Calu3 (cell line): ENCODE data around the gene TWIST1. TPM values are rescaled to one million over a fixed set of nuclear protein-coding genes. Genes with fewer than 3 reads are reported as not detected.

ENCODE experiments used
- BruUV-seq: library from RNA; stranded (reverse); fragments of 400-500 nt; replicated peaks from 2 replicates; lab custom pipeline; 2021; lab: Mats Ljungman, UMichigan
- CTCF ChIA-PET: fragments of 300-600 bp; sonication (Branson Sonifier 250); formaldehyde crosslinking; loops from one replicate; lab custom pipeline; 2022; ENCODE audit warnings: antibody characterized with exemption; lab: Charles Lee
- DNase-seq: peaks from one replicate; pipeline ENCODE4 v3.0.0; 2022
- H3K27ac Mint-ChIP-seq: one replicate; pipeline ENCODE4 v1.8.0; 2022; ENCODE audit warnings: mixed read lengths; ENCODE audit not compliant: unreplicated experiment
- H3K27me3 Mint-ChIP-seq: one replicate; pipeline ENCODE4 v1.8.0; 2022; ENCODE audit warnings: mixed read lengths; ENCODE audit not compliant: unreplicated experiment
- H3K36me3 Mint-ChIP-seq: one replicate; pipeline ENCODE4 v1.8.0; 2022; ENCODE audit warnings: mild to moderate bottlenecking, moderate library complexity, mixed read lengths; ENCODE audit not compliant: insufficient read depth, unreplicated experiment
- H3K4me1 Mint-ChIP-seq: one replicate; pipeline ENCODE4 v1.8.0; 2022; ENCODE audit warnings: mild to moderate bottlenecking, low read depth, mixed read lengths; ENCODE audit not compliant: unreplicated experiment
- H3K4me3 Mint-ChIP-seq: one replicate; pipeline ENCODE4 v1.8.0; 2022; ENCODE audit warnings: mild to moderate bottlenecking, low read depth, moderate library complexity, mixed read lengths; ENCODE audit not compliant: unreplicated experiment
- H3K9me3 Mint-ChIP-seq: one replicate; pipeline ENCODE4 v1.8.0; 2022; ENCODE audit warnings: low read depth, mixed read lengths; ENCODE audit not compliant: unreplicated experiment
- intact Hi-C: fragments of 100-400 bp; cut with micrococcal nuclease; formaldehyde crosslinking; loops from one replicate; pipeline ENCODE4 v1.10.0; 2022; ENCODE audit not compliant: unreplicated experiment
- total RNA-seq: library from RNA; stranded (reverse); gene quantifications from 2 replicates; pipeline ENCODE4 v1.2.3, GENCODE V29; 2022
- TF ChIP-seq, protein P1 (sequence below): fragments of 200-600 bp; IDR thresholded peaks from one replicate; pipeline ENCODE4 v1.8.0; 2022; ENCODE audit warnings: antibody characterized with exemption; ENCODE audit not compliant: unreplicated experiment

The TWIST1 gene
- total RNA-seq, 1 experiment from 2014 or later = 2.9 TPM

DNA sequence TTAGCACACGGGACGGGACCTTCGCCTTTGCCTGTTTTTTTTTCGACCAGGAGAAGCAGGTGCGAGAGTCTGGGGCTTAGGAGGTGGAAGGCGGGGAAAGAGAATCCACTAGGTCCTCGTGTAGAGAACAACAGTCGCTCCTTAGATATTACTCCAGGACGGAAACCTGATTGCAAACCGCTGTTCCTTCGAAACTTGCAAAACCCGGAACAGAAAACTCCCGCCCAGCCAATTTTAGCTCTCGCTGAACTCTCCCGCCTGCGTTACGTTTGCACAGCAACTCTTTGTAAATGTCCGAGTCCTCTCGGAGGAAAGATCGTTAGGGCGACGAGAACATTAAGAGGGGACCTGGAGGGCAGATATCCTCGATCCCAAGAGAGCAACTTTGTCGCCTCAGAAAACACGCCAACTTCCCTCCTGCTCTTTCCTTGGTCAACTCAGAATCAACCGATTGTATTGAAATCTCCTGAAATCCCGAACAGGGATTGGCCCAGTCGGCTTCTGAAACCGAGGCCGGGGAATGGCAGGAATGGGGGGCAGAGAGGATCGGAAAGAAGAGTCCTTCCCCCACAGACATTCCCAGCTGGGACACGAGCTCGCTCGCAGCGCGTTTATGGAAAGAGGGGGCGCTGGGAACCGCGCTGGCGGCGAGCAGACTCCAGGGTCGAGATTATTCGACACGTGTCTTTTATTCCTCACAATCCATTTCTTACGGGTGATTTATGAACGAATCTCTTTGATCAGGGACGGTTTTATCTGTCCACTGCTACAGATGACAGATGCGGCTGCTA lies 9.9 kb downstream of the TWIST1 start:
- Mint-ChIP-seq H3K27ac (no peak overlapping the region), H3K9me3 (no peaks in the 10 kb centered on the region), H3K36me3 (no peaks in the 10 kb centered on the region), H3K4me1 (no peaks in the 10 kb centered on the region), H3K4me3 (no peak overlapping the region), H3K27me3 (peaks cover 45% of the 10 kb centered on the region)
- CTCF ChIA-PET = no interaction called here
- intact Hi-C loops = no loop called here
- no TSS peak for BruUV-seq
- no peak for DNase-seq
- TF ChIP-seq, protein P1, sequence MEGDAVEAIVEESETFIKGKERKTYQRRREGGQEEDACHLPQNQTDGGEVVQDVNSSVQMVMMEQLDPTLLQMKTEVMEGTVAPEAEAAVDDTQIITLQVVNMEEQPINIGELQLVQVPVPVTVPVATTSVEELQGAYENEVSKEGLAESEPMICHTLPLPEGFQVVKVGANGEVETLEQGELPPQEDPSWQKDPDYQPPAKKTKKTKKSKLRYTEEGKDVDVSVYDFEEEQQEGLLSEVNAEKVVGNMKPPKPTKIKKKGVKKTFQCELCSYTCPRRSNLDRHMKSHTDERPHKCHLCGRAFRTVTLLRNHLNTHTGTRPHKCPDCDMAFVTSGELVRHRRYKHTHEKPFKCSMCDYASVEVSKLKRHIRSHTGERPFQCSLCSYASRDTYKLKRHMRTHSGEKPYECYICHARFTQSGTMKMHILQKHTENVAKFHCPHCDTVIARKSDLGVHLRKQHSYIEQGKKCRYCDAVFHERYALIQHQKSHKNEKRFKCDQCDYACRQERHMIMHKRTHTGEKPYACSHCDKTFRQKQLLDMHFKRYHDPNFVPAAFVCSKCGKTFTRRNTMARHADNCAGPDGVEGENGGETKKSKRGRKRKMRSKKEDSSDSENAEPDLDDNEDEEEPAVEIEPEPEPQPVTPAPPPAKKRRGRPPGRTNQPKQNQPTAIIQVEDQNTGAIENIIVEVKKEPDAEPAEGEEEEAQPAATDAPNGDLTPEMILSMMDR = no peak

DNA sequence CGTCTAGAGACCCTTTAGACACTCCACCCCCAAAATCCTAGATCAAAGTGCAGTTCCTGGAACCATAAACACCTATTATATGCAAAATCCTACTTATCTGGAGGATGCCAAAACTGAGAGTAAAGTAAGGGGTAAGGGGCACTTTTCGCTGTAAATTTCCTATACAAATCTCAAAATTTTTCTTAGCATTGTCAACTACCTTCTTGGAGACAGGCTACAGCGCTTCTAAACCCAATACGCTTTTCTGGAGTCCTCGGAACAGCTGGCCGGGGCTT lies 10.4 kb downstream of the TWIST1 start:
- BruUV-seq = no TSS peak
- Mint-ChIP-seq H3K9me3 (no peaks in the 10 kb centered on the region), H3K27me3 (peaks cover 45% of the 10 kb centered on the region), H3K4me1 (no peaks in the 10 kb centered on the region), H3K4me3 (no peak overlapping the region), H3K27ac (no peak overlapping the region), H3K36me3 (no peaks in the 10 kb centered on the region)
- intact Hi-C loops = no loop called here
- CTCF ChIA-PET = no interaction called here
- TF ChIP-seq, protein P1 = no peak
- DNase-seq = no peak

DNA sequence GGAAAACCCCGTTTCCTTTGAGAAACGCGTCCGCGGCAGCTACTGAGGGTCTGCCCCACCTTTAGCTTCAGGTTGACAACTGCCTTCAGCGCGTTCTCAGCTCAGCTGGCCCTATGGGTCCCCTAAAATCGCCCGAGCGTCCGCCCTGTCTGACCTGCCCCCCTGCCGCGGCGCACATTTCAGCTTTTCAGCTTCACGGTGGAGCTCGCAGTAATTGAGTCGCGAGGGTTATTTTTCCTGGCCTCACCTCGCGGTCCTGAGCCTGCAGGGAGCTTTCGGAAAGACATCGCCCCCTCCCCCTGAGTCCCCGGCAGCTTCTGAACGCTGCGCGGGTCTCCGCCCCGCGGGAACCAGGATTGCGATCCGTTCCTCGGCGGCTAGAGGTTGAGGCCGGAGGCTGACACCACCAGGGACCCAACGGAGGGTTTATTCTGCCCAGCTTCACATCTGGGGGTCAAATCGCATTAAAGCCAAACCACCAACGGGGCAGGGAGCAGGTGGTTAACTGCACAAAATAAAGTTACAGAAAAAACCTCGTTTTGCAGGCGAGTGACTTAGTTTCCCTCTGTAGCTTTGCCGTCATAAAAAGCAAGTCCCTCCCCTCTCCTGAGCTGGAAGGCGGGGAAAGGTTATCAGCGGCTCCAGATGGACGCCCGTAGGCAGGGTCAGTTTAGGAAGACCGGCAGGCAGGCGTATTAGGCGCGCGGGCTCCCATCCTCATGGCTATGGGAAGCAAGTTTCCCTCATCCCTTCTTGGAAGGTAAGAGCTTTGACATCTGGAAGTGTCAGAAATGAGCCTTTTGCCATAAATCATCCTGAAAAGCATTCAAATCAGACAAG lies 11.0 kb downstream of the TWIST1 start:
- CTCF ChIA-PET = no interaction called here
- Mint-ChIP-seq H3K27me3 (peaks cover 44% of the 10 kb centered on the region), H3K4me1 (no peaks in the 10 kb centered on the region), H3K9me3 (no peaks in the 10 kb centered on the region), H3K27ac (no peak overlapping the region), H3K4me3 (no peak overlapping the region), H3K36me3 (no peaks in the 10 kb centered on the region)
- no peak for DNase-seq
- BruUV-seq = no TSS peak
- TF ChIP-seq, protein P1 = no peak
- intact Hi-C loops = no loop called here

- intact Hi-C loops = no loop called here
- CTCF ChIA-PET = no interaction called here
- H3K27me3 Mint-ChIP-seq = peaks cover 34% of the 10 kb centered on the region
- H3K36me3 Mint-ChIP-seq = peaks cover 4% of the 10 kb centered on the region
- TF ChIP-seq, protein P1 = no peak
- H3K4me1 Mint-ChIP-seq = peaks cover 3% of the 10 kb centered on the region
- no peak for DNase-seq
- no TSS peak for BruUV-seq
- no peaks in the 10 kb centered on the region for H3K9me3 Mint-ChIP-seq
- H3K27ac Mint-ChIP-seq = no peak overlapping the region
- H3K4me3 Mint-ChIP-seq = no peak overlapping the region
Measured at GRCh38 chr7:19105546-19105945, 11.9 kb downstream of the TWIST1 start.
